Activated naive CD8-positive, alpha-beta T cell treated with anti-CD3 and anti-CD28 coated beads, Interleukin-2, amount 50 U/mL, for 16 hours (primary cell): ENCODE results near the gene ZFHX3.
"Not testable (repeated sequence)": the region's sequence is repeated elsewhere in the genome, so short reads cannot be mapped to it uniquely, and the experiment has no call there.

Source experiments
- DNase-seq: peaks from one replicate; pipeline ENCODE4 v3.0.0-alpha.2; 2020; ENCODE audit warnings: low read depth, low spot score

ZFHX3 gene

DNA sequence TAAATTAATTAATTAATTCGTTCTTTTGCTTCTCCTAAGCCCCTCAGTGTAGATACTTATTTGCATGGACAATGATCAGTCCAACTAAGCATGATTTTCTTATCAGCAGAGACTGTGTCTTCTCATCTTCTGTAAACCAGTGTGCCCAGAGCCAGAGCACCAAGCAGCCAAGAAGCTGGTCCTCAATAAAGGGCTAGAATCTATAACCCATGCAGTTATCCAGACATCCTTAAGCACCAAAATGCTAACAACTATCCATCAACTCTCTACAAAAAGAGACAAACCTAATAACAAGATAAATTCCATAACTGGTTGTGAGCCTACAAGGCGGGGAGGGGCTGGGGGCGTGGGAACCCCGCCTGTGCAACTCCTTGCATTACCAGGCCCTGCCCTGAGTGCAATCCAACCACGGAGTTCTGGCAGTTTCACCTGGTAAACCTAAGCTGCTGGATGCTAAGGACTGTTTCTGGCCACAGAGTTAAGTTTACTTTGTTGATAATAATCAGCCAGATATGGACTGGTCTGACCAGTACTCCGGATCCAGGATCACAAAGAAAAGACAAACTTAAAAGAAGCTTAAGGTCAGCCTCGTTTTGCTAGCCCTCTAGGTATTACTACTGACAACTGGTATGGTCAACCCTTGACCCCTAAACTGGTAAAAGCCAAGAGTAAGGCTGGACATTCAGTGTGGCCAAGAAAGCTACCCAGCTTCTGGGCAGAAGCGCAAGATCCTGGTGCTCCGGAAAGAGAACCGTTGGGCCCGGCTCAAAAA is 51.5 kb downstream of the ZFHX3 start:
- no peak for DNase-seq

DNA sequence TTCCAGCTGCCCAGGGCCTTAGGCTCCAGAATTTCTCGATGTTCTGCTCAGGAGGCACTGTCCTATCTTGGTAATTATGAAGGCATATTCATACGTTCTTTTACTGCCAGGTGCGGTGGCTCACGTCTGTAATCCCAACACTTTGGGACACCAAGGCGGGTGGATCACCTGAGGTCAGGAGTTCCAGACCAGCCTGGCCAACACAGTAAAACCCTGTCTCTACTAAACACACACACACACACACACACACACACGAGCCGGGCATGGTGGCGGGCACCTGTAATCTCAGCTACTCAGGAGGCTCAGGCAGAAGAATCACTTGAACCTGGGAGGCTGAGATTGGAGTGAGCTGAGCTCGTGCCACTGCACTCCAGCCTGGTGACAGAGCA is 52.1 kb downstream of the ZFHX3 start:
- DNase-seq, result not testable (repeated sequence)

DNA sequence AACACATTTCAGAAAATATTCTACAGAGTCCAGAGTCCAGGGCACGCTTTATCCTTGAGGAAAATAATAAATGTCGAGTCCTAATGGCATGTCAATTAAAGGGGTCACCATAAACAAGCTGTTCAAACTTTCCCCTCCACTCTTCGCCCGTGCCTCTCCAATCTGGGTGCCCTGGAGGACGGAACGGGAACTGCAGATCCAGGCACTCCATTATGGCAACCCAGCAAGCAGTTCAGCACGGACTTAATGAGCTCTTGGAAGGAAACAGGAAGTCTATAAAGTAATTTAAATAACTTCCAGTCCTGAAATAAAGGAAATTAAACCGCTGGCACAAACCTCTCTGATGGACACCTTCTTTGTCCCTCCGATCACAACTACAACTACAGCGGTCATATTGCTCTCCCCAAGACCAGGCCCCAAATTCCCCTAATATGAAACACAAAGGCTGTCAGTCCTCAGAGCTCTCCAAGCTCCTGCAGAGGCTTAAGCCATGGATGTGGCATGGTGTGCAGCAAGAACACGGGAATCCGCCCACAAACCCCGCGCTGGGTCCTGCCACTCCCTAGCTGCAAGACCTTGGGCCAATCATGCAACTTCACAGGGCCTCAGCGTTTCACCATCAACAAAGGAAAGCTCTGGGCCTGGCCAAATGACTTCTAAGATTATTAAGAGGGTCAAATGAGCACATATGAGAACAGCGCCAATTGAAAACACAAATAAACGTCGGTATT is 52.6 kb downstream of the ZFHX3 start:
- DNase-seq, result no peak

DNA sequence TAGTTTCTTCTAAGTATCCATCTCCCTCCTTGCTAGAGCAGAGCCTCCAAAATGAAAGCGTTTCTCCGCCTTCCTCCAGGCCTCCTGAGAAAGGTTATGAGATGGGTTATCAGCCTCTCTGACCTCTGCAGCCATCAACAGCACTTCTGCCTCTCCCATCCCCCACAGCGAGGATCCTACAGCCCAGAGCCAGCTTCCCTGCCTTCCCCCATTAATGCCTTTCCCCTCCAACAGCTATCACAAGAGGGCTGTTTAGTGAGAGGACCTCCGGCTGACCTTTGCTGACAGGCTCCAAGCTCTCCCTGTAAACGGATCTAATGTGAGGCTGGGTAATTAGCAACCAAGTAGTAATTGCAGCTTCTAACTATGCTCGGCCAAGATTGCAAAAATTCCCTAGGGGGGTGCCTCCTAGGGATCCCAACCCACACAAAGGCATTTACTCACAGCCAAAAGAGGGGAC is 55.8 kb downstream of the ZFHX3 start:
- no peak for DNase-seq

DNA sequence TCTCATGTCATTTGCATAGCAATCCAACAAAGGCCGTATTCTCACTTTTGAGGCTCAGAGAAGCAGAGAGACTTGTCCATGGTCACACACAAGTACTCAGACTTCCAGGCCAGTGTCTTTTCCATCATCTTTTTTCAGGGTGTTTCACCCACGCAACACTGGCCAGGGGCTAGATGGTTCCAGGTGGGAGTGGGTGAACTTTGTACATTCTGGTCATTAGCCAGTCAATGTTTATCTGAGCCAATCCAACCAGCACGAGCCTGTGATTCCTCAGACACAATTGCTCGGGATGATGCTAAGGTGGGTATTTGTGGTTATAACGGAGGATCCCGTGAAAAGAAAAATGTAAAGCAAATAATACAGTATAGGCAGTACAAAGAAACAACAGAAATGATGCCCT is 56.3 kb downstream of the ZFHX3 start:
- no peak for DNase-seq

DNA sequence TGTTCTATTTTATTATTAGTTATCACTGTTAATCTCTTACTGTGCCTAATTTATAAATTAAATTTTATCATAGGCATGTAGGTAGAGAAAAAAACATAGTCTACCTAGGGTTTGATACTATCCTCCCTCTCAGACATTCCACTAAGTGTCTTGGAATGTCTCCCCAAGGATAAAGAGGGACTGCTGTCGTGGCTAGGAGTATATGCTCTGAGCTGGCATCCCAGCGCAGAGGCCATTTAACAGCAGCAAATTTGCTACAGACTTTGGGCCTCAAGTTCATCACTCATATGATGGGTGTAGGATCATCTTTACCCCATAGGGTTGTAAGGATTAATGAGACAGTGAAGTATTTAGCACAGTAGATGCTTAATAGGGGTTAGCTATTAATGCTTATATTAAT is 56.7 kb downstream of the ZFHX3 start:
- DNase-seq, result no peak

DNA sequence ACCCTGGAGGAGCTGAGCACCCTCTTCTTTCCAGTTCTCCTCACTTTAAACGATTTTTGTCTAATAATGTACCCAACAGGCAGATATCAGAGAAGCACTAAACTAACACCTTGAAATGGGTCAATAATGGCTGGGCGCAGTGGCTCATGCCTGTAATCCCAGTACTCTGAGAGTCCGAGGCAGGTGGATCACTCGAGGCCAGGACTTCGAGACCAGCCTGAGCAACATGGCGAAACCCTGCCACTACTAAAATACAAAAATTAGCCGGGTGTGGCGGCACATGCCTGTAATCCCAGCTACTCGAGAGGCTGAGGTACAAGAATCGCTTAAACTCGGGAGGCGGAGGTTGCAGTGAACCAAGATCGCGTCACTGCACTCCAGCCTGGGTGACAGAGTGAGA is 57.4 kb downstream of the ZFHX3 start:
- no peak for DNase-seq

DNA sequence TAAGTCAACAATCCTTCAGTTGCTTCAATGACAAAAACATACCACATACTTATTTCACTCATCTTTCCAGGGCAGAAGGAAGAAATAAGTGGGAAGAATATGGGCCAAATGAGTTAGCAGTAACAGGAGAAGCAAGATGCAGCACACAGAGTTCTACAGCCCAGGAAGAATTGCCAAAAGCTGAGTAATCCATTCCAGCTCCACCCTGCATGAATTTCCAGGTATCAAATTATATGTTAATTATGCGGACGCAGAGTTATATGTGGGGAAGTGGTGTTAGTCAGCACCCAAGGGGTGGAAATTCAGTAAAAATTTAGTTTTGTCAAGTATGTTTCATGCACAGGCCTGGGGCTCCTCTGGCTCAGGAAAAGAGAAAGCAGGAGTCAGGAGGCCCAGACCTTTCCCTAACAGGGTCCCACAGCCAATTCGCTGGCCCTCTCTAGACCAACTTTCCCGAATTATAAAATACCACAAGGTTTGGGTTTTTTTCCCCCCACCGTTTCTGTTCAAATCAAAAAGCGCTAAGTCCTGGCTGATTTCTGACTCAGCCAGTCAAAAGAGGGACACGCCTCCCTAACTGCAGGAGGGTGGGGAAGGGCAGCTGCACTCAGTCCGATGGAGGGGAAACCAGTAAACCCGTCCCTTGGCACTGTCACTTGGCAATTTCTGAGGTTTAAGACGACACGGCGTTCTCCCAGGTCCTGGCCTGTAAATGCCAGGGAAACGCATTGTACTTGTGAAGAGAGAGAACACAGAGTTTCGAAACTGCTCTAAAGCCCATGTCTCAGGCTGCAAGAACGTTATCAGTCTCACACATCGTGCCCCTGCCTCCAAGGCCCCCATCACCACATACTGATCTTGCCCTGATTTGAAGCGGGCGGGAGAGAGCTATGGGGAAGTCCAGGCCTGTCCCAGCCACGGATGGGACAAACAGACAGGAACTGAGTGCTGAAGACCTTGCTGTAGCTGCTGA is 58.1 kb downstream of the ZFHX3 start:
- DNase-seq, result no peak

DNA sequence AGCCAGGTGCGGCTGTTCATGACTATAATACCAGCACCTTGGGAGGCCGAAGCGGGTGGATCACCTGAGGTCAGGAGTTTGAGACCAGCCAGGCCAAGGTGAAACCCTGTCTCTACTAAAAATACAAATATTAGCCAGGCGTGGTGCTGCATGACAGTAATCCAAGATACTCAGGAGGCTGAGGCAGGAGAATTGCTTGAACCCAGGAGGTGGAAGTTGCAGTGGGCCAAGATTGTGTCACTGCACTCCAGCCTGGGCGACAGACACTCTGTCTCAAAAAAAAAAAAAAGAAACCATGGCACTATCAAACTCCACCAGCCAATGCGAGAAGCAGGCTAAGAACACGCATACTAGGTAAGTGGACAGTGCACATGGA is 58.7 kb downstream of the ZFHX3 start:
- not testable (repeated sequence) for DNase-seq

DNA sequence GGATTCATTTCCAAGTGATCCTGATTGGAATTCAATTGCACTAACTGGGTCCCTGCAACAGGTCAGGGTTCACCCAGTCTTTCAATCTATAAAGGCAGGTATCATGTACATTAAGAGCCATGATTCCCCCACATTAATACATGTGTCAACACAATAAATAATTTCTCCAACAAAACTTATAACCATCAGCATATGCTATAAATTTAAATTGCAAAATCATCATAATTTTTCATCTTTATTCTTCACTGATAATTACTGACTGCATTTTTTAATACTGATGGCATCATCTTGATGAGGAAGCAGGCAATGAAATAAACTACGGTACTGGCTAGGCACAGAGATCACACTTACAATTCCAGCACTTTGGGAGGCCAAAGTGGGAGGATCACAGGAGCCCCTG is 59.4 kb downstream of the ZFHX3 start:
- no peak for DNase-seq

DNA sequence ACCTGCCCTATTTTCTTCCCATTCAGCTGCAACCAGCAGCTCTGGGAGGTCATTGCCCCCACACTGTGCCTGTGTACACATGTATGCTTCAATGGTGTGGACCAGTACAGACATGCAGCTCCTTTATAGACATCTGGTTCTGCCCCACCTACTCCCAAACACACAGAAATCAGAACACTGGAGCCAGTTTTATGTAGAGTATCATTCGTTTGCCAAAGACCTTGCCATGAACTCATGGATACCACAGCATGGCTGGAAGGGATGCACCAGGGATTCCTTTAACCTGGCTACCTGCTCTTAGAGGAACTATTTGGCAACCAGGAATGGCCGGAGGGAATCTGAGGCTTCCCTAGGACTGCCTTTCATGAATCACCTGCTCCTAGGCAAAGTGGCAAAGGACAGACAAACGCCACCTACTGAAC is 60.4 kb downstream of the ZFHX3 start:
- no peak for DNase-seq

DNA sequence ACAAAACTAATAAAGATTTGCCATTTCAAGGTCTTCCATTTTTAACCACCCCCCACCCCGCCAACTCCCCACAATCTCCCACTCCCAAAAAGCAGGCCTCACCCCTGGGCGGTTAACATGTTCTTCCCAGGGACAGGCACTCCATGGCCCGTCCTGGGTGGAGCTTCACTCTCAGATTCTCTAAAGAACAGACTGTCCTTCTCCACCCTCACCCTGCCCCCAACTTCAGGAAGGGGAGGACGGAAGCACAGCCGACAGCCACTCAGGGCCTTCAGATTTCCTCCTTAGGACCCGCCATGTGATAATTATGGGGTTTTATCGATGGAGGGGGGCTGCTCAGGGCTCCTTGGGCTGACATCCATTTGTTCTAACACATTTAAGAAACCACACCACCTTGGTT is 61.9 kb downstream of the ZFHX3 start:
- DNase-seq, result no peak

DNA sequence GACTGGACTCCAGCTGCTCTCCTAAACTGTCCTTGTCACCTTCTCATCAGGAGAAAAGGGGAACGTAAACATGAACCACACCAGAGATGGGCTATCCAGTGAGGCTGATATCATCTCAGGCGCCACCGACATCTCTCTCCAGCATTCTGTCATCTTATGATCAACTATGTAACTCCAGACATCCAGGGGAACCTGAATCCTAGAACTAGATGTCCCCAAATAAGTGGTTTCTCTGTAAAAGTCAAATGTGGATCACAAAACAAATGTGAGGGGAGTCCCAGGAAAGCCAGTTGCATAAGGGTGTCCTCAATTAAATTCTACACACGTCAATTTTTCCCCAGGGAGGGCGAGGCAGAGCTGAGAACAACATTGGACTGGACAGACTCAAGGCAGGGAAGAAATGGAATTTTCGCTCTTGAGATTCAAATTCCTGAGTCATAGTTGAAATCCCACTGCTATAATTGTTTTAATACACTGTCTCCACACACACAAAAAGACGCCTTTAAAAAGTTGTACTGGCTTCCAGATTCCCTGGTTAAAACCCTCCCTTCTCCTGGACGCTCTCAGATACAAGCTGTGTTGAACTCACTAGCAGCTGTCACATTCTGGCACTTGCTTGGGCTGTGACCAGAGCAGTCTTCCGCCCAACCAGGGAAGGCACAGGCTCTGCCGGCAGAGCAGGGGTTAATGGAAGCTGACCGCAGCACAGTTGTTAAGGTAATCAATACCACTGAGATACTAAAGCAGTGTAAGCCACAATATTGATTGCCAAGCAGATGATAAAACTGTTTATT is 62.6 kb downstream of the ZFHX3 start:
- DNase-seq, result no peak

DNA sequence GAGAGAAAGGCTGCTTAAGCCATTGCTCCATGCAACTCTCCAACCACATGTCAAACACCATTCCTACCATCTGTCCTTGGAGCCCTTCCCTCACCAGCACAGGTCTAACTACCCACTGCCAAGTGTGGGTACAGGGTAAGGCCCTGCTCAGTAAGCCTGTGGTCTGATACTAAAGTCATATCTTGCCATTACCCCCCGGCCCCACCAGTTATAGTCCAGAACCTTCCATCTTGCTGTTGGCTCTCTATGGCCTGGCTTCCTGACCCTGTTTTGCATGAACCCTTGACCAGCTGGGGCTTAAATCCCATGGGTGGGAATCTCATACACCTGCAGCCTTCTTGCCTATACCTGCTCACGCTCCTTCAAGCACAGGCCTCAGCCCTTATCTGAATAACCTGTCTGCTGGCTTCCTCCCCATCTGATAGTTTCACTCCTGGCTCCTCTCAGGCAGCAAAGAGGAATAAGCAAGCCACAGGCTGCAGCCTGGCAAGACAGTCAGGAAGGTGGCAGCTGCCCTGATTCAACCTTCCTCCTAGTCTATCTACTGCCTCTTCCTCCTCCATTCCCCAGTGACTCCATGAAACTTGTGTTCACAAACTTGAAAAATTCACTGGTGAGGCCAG is 64.1 kb downstream of the ZFHX3 start:
- DNase-seq, result no peak

DNA sequence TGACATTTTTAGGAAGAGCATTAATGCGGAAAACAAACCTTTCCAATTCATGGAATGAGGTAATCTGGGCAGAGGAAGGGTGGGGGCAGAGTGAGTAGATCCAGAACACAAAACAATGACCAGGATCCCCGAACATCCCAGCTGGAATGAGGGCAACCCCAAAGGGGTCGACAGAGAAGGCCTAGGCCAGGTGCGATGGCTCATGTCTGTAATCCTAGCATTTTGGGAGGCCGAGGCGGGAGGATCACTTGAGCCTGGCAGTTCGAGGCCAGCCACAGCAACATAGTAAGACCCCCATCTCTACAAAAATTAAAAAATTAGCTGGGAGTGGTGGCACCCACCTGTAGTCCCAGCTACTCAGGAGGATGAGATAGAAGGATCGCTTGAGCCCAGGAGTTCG is 64.7 kb downstream of the ZFHX3 start:
- no peak for DNase-seq

DNA sequence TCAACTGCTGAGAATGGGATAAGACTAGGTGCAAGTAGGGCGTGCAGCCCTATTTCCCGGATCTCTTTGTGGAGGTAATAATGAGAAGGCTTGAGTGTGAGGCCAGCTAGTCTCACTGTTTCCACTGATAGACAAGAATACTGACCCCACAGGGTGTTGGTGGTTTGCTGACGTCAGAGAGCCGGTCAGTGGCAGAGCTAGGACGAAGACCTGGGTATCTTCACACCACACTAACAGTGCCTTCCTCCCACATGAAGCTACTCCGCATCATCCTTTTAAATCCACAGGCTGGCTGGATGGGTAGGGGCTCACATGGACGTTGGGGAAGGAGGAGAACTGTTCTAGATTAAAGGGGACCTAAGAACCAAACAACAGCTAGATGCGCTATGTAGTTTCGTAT is 68.0 kb downstream of the ZFHX3 start:
- DNase-seq, result no peak

DNA sequence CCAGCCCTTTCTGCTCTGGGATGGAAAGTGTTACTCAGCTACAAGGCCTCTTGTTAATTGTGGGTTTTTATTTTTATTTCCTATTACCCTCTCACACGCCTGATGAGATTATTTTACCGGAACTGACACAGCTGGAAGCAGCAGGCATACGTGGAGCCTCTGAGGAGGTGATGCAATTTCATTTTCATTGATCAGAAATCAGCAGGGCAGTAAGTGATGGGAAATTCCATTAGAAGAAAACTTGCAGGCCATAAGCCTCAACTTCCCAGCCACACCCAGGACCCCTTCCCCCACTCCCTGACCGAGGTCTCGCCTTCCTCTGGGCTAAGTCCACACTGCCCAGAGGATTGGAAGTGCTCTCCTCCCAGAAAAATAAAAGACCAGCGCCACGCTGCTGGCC is 69.7 kb downstream of the ZFHX3 start:
- DNase-seq, result no peak

DNA sequence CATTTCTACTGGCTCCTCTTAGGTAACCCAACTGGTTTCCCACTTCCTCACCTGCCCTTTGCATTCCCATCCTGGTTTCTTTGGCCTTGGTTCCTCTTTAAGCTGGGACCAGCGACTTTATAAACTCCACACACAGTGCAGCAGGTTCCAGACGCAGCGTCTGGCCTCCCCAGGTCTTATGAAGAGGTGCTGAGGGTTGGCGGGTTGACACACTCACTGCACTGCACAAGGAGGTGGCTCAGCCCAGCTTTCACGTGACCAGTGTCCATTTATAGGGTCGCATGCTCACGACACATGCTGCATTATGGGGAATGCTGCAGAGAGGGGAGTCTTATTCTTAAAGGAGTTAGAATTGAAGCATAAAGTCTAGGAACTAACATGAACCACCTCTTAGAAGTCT is 70.8 kb downstream of the ZFHX3 start:
- no peak for DNase-seq

DNA sequence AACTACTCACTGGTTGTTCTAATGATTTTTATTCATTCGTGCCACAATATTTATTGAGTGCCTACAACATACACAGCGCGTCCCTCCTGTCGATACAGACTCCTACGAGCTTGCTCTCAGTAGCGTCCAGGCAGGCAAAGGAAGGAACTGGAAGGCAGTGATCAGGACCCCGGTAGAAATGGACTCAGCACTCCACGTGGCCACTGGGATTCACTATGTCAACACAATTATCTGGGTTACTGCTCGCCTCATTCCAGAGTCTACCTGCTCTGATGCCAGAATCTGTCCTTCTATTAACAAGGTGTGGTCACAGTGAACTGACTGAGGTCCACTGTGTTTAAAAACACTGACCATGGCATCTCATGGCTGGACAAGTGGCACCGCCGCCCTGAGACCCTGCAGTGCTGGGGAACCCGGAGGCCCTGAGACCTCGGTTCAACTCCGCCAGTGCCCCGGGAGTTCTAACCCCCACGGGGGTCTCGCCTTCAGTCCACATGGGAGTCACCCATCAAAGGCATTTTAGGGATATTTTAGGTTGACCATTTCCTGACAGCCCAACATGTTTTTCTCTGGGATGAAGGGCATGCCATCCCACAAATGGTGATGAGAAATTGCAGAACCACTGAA is 71.4 kb downstream of the ZFHX3 start:
- DNase-seq, result no peak

DNA sequence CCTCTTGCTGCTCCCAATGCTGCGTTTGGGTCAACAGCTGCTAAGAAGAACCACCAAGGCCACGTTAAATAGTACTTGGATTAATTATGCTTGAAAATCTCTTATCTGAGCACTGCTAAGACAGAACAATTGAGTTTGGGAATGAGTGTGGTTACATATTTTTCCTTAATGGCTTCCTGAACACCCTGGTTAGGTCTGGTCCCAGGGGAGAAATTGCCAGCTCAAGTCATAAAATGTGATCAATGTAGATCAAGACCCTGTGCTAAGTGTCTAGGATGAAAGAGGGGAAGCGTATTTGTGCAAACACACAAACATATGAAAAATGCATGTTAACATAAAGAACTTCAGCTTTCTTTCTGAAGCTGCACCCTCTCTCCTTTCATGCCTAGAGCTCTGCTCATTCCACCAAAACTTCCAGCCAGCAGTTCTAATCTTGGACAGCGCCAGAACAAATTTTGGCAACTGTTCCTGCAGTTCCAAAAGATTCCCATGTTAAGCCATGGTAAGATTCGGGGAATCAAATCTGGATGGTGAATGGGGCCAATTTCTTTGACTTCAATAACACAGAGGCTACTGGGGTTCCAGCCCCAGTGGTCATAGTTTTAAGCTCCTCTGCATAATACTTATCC is 72.0 kb downstream of the ZFHX3 start:
- no peak for DNase-seq
